B cell (primary cell): ENCODE measurements around the gene CATSPERB. TPM values are rescaled to one million over a fixed set of nuclear protein-coding genes. Genes with fewer than 3 reads are reported as not detected.

Experiments used
- ATAC-seq: fragments of 200-7000 bp; cut with Tn5 transposase; one replicate; pipeline ENCODE4 v1.10.0; 2021; ENCODE audit warnings: low read depth, mild to moderate bottlenecking, moderate number of reproducible peaks, moderate library complexity
- CTCF ChIA-PET: fragments of 350-600 bp; sonication (Branson Sonifier 250); formaldehyde crosslinking; loops from one replicate; lab custom pipeline; 2021; ENCODE audit warnings: antibody characterized with exemption, inconsistent platforms; lab: Charles Lee
- POLR2A ChIA-PET: fragments of 350-600 bp; sonication (Branson Sonifier 250); formaldehyde crosslinking; loops from one replicate; lab custom pipeline; 2021; ENCODE audit warnings: antibody characterized with exemption; lab: Charles Lee
- DNase-seq: peaks from one replicate; pipeline ENCODE4 v3.0.0; 2013
- H2AFZ ChIP-seq: 2 replicates; pipeline ENCODE4 v1.6.1; 2012; ENCODE audit warnings: mild to moderate bottlenecking, low read depth, low read length; ENCODE audit not compliant: insufficient read depth, poor library complexity, severe bottlenecking
- H3K27ac ChIP-seq, 2 donors: 1 replicate in 1 of 2; 2 replicates in 1 of 2; pipeline ENCODE4 v1.5.1; 2012 to 2013; ENCODE audit warnings: low read length in 2 of 2, mild to moderate bottlenecking in 2 of 2, moderate library complexity in 1 of 2
- H3K27me3 ChIP-seq, 4 experiments: fragments of 200-600 bp in 1 of 4; sonication (generic) in 1 of 4; replicated peaks in 1 of 4; 1 replicate in 2 of 4; 2 replicates in 2 of 4; pipeline versions ENCODE4 v1.6.1 to v1.7.0; 2013 to 2016; ENCODE audit warnings: low read length in 3 of 4, mild to moderate bottlenecking in 2 of 4, mixed read lengths in 1 of 4, moderate library complexity in 1 of 4; ENCODE audit not compliant: insufficient read depth in 4 of 4, control insufficient read depth in 3 of 4; ENCODE audit errors: control extremely low read depth in 1 of 4
- H3K36me3 ChIP-seq, 2 experiments: replicated peaks in 1 of 2; 1 replicate in 1 of 2; 2 replicates in 1 of 2; pipeline versions ENCODE4 v1.6.1 to v1.7.1; 2013; ENCODE audit warnings: low read length in 1 of 2; ENCODE audit not compliant: insufficient read depth in 2 of 2, control insufficient read depth in 1 of 2; ENCODE audit errors: control extremely low read depth in 1 of 2, extremely low read depth in 1 of 2
- H3K4me1 ChIP-seq, 2 donors: fragments of 200-600 bp in 1 of 2; sonication (generic) in 1 of 2; 1 replicate in 1 of 2; 2 replicates in 1 of 2; pipeline versions ENCODE4 v1.5.1 to v1.6.1; 2013 to 2017; ENCODE audit warnings: low read length in 2 of 2; ENCODE audit not compliant: control insufficient read depth in 2 of 2, insufficient read depth in 2 of 2
- H3K4me2 ChIP-seq: replicated peaks from 2 replicates; pipeline ENCODE3; 2012; ENCODE audit warnings: mild to moderate bottlenecking, low read depth, low read length; ENCODE audit not compliant: poor library complexity, severe bottlenecking
- H3K4me3 ChIP-seq, 5 experiments: fragments of 200-600 bp in 1 of 5; sonication (generic) in 1 of 5; 1 replicate in 3 of 5; 2 replicates in 2 of 5; pipeline versions ENCODE4 v1.5.1 to v1.7.0; 2011 to 2016; ENCODE audit warnings: low read length in 4 of 5, mild to moderate bottlenecking in 4 of 5, low read depth in 2 of 5, control low read depth in 1 of 5, moderate library complexity in 1 of 5; ENCODE audit not compliant: insufficient read depth in 1 of 5; ENCODE audit errors: control extremely low read depth in 1 of 5, extremely low read depth in 1 of 5
- H3K79me2 ChIP-seq: fragments of 200-600 bp; sonication (generic); one replicate; pipeline ENCODE4 v1.6.0; 2016; ENCODE audit warnings: low read length; ENCODE audit not compliant: control insufficient read depth, insufficient read depth
- H3K9ac ChIP-seq: fragments of 200-600 bp; sonication (generic); 2 replicates; pipeline ENCODE4 v1.6.1; 2017; ENCODE audit warnings: mild to moderate bottlenecking, low read length, moderate library complexity
- H3K9me3 ChIP-seq, 3 donors: one replicate each; pipeline versions ENCODE4 v1.6.1 to v1.7.1; 2013; ENCODE audit warnings: low read length in 2 of 3; ENCODE audit not compliant: control insufficient read depth in 2 of 3, insufficient read depth in 1 of 3; ENCODE audit errors: control extremely low read depth in 1 of 3
- H4K20me1 ChIP-seq: 2 replicates; pipeline ENCODE4 v1.6.0; 2012; ENCODE audit warnings: mild to moderate bottlenecking, low read length; ENCODE audit not compliant: insufficient read depth, control insufficient read depth, poor library complexity, severe bottlenecking
- H3K27ac Mint-ChIP-seq: one replicate; pipeline ENCODE4 v1.8.0; 2021; ENCODE audit warnings: mixed read lengths
- H3K27me3 Mint-ChIP-seq: one replicate; pipeline ENCODE4 v1.8.0; 2021; ENCODE audit warnings: mixed read lengths
- H3K4me1 Mint-ChIP-seq: one replicate; pipeline ENCODE4 v1.8.0; 2021; ENCODE audit warnings: mixed read lengths
- H3K4me3 Mint-ChIP-seq: one replicate; pipeline ENCODE4 v1.8.0; 2021; ENCODE audit warnings: mixed read lengths
- H3K9me3 Mint-ChIP-seq: one replicate; pipeline ENCODE4 v1.8.0; 2022; ENCODE audit warnings: mixed read lengths; ENCODE audit not compliant: insufficient read depth
- CTCF ChIP-seq: fragments of 200-600 bp; IDR thresholded peaks from one replicate; pipeline ENCODE4 v1.8.0; 2022; ENCODE audit warnings: antibody characterized with exemption, mild to moderate bottlenecking
- EZH2 ChIP-seq: IDR thresholded peaks from 2 replicates; pipeline ENCODE4 v1.6.1; 2012; ENCODE audit warnings: borderline replicate concordance, low read depth, mild to moderate bottlenecking, moderate library complexity, low read length; ENCODE audit not compliant: insufficient read depth, poor library complexity, severe bottlenecking
- WGBS: methylation state at CpG from one replicate; pipeline ENCODE4 v1.1.5; 2013; ENCODE audit warnings: missing lambda C conversion rate; ENCODE audit not compliant: insufficient coverage; 5-methylcytosine and 5-hydroxymethylcytosine counted together
- intact Hi-C: fragments of 100-400 bp; cut with micrococcal nuclease; formaldehyde crosslinking; loops from one replicate; pipeline ENCODE4 v1.10.0; 2022
- polyA plus RNA-seq: library from polyadenylated mRNA; depleted of rRNA; stranded (reverse); fragments of >200 nt; gene quantifications from 2 replicates; pipeline ENCODE4 v1.2.3, GENCODE V29; 2012
- total RNA-seq, 2 donors: library from RNA; stranded (reverse); fragments of 120-200 nt in 1 of 2; gene quantifications; 1 replicate in 1 of 2; 2 replicates in 1 of 2; pipeline versions ENCODE4 v1.2.3 to v1.2.4, GENCODE V29; 2013 to 2022

The CATSPERB gene
- total and polyA plus RNA-seq, 2 donors (not counting 1 experiment from before 2014, with no cell fraction given): 0.12 to 0.18 TPM

- ChIA-PET CTCF (no interaction called here), POLR2A (no interaction called here)
- peaks cover 51% of the 10 kb centered on the region for H3K27me3 Mint-ChIP-seq
- Histone ChIP-seq H2AFZ (no peak overlapping the region), H3K4me3 (no peak overlapping the region), H3K9me3 (peaks cover 0 to 13% (median 0%) of the 10 kb centered on the region in 3 donors), H3K36me3 (no peaks in the 10 kb centered on the region), H3K27me3 (peaks cover 0 to 34% (median 11%) of the 10 kb centered on the region in 4 experiments), H3K79me2 (no peaks in the 10 kb centered on the region), H3K27ac (no peak overlapping the region), H3K4me1 (peaks cover 12 to 15% of the 10 kb centered on the region in 2 donors), H3K4me2 (no peak overlapping the region), H3K9ac (no peak overlapping the region), H4K20me1 (no peaks in the 10 kb centered on the region)
- H3K4me3 Mint-ChIP-seq: no peak overlapping the region
- no peak overlapping the region for H3K27ac Mint-ChIP-seq
- no peaks in the 10 kb centered on the region for H3K9me3 Mint-ChIP-seq
- 87% methylated on average over 24 of the region's 30 CpGs for WGBS
- intact Hi-C loops: no loop called here
- no peak for TF ChIP-seq CTCF
- no peak for TF ChIP-seq EZH2
- H3K4me1 Mint-ChIP-seq: peaks cover 9% of the 10 kb centered on the region
- ATAC-seq: no peak
- DNase-seq: no peak
Observed at GRCh38 chr14:91577632-91578233, 154.2 kb downstream of the CATSPERB start.

- H3K9me3 Mint-ChIP-seq: no peaks in the 10 kb centered on the region
- CTCF ChIA-PET: interaction anchor here (0.6 kb wide), 1 partner anchor 9 kb away, joined by 3 read pairs; no protein-coding TSS in a partner anchor
- Histone ChIP-seq H3K9ac (no peak overlapping the region), H2AFZ (no peak overlapping the region), H3K27me3 (peaks cover 0 to 33% (median 15%) of the 10 kb centered on the region in 4 experiments), H3K4me2 (no peak overlapping the region), H3K4me3 (no peak overlapping the region), H3K4me1 (peaks cover 12 to 15% of the 10 kb centered on the region in 2 donors), H3K79me2 (no peaks in the 10 kb centered on the region), H3K9me3 (peaks cover 0 to 11% (median 0%) of the 10 kb centered on the region in 3 donors), H4K20me1 (no peaks in the 10 kb centered on the region), H3K27ac (no peak overlapping the region), H3K36me3 (no peaks in the 10 kb centered on the region)
- no peak for TF ChIP-seq EZH2
- TF ChIP-seq CTCF: no peak
- ATAC-seq (no peak), DNase-seq (no peak)
- intact Hi-C loops: no loop called here
- H3K4me3 Mint-ChIP-seq: no peak overlapping the region
- H3K27ac Mint-ChIP-seq: no peak overlapping the region
- peaks cover 43% of the 10 kb centered on the region for H3K27me3 Mint-ChIP-seq
- POLR2A ChIA-PET: no interaction called here
- peaks cover 9% of the 10 kb centered on the region for H3K4me1 Mint-ChIP-seq
- WGBS: 48% methylated on average over 10 of the region's 13 CpGs
Observed at GRCh38 chr14:91575469-91576208, 156.2 kb downstream of the CATSPERB start.
